ENCODE results near the gene FBXL7. TPM values are rescaled to one million over a fixed set of nuclear protein-coding genes. Genes with fewer than 3 reads are reported as not detected.

The FBXL7 gene
- total RNA-seq, 1 donor from 2014 or later: 2.0 TPM

DNA sequence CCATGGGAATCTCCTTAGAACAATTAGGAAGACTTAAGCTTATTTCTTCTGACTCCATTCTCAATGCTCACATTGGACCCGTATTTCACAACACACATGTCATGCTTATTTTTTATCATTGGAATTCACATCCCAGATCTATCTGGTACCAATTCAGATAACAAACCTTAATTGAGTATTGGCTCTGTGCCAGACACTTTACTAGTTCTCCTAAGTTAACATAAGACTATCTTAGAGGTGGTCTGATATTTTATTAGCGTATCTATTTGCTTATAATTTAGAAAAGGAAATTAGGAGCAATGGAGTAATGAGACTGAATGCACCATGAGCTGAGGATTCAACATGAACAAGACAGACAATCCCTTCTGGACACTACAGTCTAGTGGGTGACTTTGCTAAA is 45.1 kb downstream of the FBXL7 start:
- no peak for ATAC-seq

GRCh38 chr5:15547261-15547839 is 47.4 kb downstream of the FBXL7 start:
- ATAC-seq: no peak

GRCh38 chr5:15549961-15550360 is 50.0 kb downstream of the FBXL7 start:
- ATAC-seq: no peak

- ATAC-seq: peak; percentile 55
Observed at GRCh38 chr5:15550502-15551112, 50.6 kb downstream of the FBXL7 start.

DNA sequence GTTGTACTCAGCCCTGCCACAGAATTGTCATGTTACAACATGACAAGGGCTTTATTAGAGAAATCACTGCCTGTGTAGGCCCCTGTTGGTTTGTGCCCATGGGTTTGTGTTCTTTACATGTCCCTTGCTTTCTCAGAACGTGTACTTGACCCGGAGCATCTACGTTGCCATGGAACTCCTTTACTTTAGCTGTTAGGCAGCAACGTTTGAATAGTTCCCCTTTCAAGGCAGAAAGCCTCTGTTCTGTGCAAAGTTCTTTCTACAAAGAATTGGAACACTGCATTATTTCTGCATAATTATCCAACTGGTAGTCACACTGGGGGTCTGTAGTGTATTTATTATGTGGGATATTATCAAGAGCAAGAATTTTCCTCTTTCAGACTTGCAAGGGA is 51.1 kb downstream of the FBXL7 start:
- no peak for ATAC-seq

- ATAC-seq: no peak
Observed at GRCh38 chr5:15554542-15554941, 54.6 kb downstream of the FBXL7 start.

DNA sequence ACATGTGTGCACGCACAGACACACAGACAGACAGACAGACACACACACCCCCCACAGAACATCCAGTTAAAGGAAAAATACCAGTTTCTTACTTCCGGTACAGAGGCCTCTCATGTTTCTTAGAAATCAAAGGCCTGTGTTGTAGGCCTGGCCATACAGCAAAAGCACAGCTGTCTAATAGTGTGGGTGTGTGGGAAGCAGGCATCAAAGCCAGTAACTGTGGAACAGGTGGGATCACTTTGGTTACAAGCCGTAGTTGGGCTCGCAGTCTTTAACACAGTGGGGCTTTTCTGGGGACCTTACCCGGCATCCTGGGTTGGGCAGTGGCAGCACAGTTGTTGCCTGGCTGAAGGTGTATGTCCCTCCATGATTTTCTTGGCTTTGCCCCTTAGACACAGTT is 55.2 kb downstream of the FBXL7 start:
- ATAC-seq: no peak

GRCh38 chr5:15558240-15558639 is 58.3 kb downstream of the FBXL7 start:
- ATAC-seq: no peak

DNA sequence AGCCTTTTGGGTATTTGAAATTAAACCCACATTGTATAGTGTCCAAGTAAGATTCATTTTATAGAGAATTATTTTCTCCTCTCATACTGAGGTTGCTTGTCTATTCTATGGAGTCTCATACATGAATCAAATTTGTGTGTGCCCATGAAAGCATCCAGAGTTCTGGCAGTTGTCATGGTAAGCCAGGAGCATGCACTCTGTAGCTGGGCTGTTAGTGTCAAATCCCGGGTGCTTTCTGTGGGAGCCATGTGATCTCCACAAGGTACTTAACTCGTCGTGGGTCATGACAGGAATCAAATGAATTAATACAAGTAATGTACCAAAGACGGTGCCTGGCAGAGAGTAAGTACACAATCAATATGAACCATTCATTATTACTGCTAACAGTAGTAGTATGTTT is 58.7 kb downstream of the FBXL7 start:
- ATAC-seq: no peak

DNA sequence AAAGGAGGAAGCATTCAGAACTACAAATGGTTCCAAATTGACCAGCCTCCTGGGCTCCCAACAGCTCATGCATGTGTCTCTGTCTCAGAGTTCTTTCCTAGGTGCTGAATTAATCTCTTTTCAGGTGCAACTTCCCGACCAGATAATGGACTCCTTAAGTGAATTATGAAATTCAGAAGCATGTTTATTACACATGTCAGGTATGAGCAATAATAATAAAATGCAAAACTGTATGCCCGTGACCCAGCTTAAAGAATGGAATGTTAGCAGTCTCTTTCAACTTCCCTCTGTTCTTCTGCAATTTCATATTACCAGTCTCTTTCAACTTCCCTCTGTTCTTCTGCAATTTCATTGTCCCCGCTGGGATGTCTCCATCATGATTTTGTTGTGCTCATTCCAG is 60.4 kb downstream of the FBXL7 start:
- no peak for ATAC-seq

GRCh38 chr5:15564523-15564922 is 64.5 kb downstream of the FBXL7 start:
- no peak for ATAC-seq

DNA sequence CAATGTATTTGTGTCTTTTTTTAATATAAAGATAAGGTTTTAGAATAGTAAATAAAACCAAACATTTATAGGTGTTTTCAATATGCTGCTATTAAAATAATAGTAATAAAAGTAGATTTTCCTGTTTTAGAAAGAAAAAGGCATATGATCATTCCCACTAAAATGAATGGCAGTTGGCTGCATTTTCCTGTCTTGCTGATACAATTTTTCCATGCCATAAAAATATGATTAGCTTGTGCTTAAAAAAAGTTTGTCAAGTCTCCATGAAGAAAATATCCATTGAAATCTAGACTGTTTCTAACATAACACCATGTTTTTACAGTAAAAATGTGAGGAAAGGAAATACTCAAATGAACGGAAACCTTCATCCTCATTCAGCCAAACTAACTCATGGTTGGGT is 65.0 kb downstream of the FBXL7 start:
- ATAC-seq: no peak

DNA sequence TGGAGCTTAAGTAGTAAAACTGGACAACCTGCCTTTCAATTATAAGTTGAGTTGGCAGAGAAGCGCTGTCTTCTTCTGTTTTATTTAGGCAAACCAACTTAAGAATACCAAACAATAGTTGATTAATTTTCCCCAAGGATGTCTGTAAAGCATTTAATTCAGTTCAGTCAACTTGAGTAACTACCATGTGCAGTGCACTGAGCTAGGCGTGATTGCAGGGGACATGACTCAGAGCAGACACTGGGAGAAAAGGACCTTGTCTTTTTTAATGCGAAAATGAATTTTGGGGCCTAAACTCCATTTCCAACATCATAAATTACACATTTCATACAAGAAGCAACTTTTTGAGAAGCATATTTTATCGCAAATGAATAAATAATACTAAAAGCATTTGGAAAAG is 66.3 kb downstream of the FBXL7 start:
- no peak for ATAC-seq

GRCh38 chr5:15566789-15567188 is 66.8 kb downstream of the FBXL7 start:
- ATAC-seq: no peak

GRCh38 chr5:15570491-15570890 is 70.5 kb downstream of the FBXL7 start:
- ATAC-seq: no peak

- ATAC-seq: no peak
Observed at GRCh38 chr5:15571081-15571480, 71.1 kb downstream of the FBXL7 start.

DNA sequence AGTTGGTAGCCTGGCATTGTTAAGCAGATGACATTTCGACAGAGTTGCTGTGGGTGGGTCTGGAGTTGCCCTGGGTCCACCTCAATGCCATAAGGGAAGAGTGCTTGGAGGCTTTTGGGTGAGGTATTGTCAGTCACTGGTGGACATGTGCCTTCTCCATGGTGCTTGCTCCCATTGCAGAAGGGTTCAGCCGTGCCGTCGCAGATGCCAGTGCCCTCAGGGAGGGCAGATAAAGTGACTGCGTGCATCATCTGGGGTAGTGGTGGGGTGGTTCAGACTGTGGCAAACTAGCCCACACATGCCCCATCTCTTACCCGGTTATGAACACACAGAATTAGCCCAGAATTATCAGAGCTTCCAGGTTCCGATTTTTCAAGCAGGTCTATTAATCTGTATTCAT is 71.6 kb downstream of the FBXL7 start:
- no peak for ATAC-seq

- no peak for ATAC-seq
Observed at GRCh38 chr5:15573590-15573989, 73.6 kb downstream of the FBXL7 start.

- ATAC-seq: no peak
Observed at GRCh38 chr5:15574128-15574527, 74.1 kb downstream of the FBXL7 start.

GRCh38 chr5:15574806-15575325 is 74.9 kb downstream of the FBXL7 start:
- no peak for ATAC-seq

- no peak for ATAC-seq
Observed at GRCh38 chr5:15575666-15576065, 75.7 kb downstream of the FBXL7 start.

DNA sequence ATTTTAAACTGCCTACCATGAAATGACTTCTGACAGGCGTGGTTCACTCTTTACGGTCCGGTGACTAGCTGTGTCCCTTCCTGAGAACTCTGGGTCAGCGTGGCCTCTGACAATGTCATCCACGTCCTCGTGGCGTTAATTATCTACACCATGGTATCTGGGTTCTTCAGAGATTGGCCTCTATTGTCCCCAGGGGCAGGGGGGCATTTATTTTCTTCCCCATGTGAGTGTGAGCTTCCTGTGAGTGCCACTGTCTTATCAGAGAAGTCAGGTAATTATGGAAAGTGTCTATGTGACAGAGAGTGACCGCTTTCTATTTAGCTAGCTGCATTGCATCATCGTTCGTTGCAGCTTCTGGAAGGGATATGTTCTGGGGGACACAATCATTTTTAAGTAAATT is 77.2 kb downstream of the FBXL7 start:
- ATAC-seq: no peak

GRCh38 chr5:15577831-15578230 is 77.9 kb downstream of the FBXL7 start:
- ATAC-seq: no peak

DNA sequence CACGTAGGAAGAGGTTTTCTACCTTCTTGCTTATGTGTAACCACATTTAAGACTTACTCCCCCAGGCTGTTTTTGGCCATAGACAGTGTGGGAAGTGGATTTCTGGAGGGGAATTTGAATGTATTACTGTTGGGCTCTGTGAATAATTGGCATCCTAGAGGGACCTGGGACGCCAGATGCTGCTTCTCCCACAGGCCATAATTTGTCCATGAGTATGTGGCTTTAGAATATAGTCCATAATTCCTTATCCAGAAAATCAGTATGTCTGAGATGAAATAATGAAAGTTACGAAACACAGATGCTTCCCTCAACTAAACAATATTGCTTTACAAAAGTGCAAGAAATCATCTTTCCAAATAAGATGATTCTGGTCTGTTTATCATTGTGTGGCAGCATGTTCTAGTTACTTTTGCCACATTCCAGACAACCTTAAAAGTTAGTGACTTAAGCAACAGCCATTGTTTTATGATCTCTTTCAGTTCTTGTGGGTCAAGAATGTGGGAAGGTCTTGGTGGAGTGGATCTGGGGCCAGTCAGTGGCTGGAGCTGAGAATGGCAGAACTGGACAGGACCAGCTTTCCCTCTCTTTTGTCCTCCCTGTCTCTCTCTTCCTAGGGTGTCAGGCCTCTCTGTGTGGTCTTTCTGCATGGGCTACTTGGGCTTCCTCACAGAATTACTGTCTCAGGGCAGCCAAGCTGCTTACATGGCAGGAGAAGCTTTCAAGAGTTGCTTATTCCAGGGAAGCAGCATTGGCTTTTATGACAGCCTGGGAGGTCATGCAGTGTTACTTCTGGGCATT is 79.4 kb downstream of the FBXL7 start:
- ATAC-seq: no peak
